ENCODE data around the gene ANK3. TPM values are rescaled to one million over a fixed set of nuclear protein-coding genes. Genes with fewer than 3 reads are reported as not detected.

ANK3 gene
- total RNA-seq, 6 experiments from 2014 or later = 7.8 to 25.7 (median 16.6) TPM

- peak overlapping the region in 1 of 3 donors; percentile 11 for H3K27ac ChIP-seq
Measured at GRCh38 chr10:60236869-60237524, 152.7 kb downstream of the ANK3 start.

GRCh38 chr10:60235001-60235400 lies 154.7 kb downstream of the ANK3 start:
- H3K27ac ChIP-seq = no peak overlapping the region
- ATAC-seq (no peak), DNase-seq (no peak)
- H3K27me3 ChIP-seq = no peaks in the 10 kb centered on the region
- H3K9me3 ChIP-seq = no peaks in the 10 kb centered on the region
- 70% methylated on average over 1 of the region's 1 CpG for WGBS (ENCODE audit: insufficient coverage, low coverage, low lambda C conversion rate, missing lambda C conversion rate)
- H3K36me3 ChIP-seq = no peaks in the 10 kb centered on the region
- H3K4me1 ChIP-seq = no peaks in the 10 kb centered on the region
- no peak overlapping the region for H3K4me3 ChIP-seq
- TF ChIP-seq POLR2A (IDR thresholded peaks at IDR 0.05) (no peak), CTCF (IDR thresholded peaks at IDR 0.05) (no peak)
- intact Hi-C loops (cut with DNase I) = no loop called here

More at GRCh38 chr10:60236869-60237524, 152.7 kb downstream of the ANK3 start:
- H3K36me3 ChIP-seq = no peaks in the 10 kb centered on the region
- ATAC-seq = peak; percentile 61 to 80 (median 68)
- H3K9me3 ChIP-seq = no peaks in the 10 kb centered on the region
- H3K4me3 ChIP-seq = no peak overlapping the region
- 31% methylated on average over 9 of the region's 9 CpGs for WGBS (ENCODE audit: insufficient coverage, low coverage, low lambda C conversion rate, missing lambda C conversion rate)
- intact Hi-C loops (cut with DNase I) = no loop called here
- peak in 2 of 3 donors; percentile 20 to 52 for DNase-seq
- no peaks in the 10 kb centered on the region for H3K27me3 ChIP-seq
- TF ChIP-seq POLR2A (IDR thresholded peaks at IDR 0.05) (no peak), CTCF (IDR thresholded peaks at IDR 0.05) (no peak)
- H3K4me1 ChIP-seq = no peaks in the 10 kb centered on the region

GRCh38 chr10:60234551-60234950 lies 155.1 kb downstream of the ANK3 start:
- intact Hi-C loops (cut with DNase I) = no loop called here
- no peaks in the 10 kb centered on the region for H3K9me3 ChIP-seq
- no peak overlapping the region for H3K27ac ChIP-seq
- TF ChIP-seq POLR2A (IDR thresholded peaks at IDR 0.05) = no peak
- TF ChIP-seq CTCF (IDR thresholded peaks at IDR 0.05) = no peak
- no peaks in the 10 kb centered on the region for H3K4me1 ChIP-seq
- H3K27me3 ChIP-seq = no peaks in the 10 kb centered on the region
- ATAC-seq = no peak
- 48% methylated on average over 4 of the region's 4 CpGs for WGBS (ENCODE audit: insufficient coverage, low coverage, low lambda C conversion rate, missing lambda C conversion rate)
- no peaks in the 10 kb centered on the region for H3K36me3 ChIP-seq
- DNase-seq = no peak
- no peak overlapping the region for H3K4me3 ChIP-seq

- no peak overlapping the region for H3K27ac ChIP-seq
- DNase-seq = no peak
- ATAC-seq = no peak
- no peaks in the 10 kb centered on the region for H3K4me1 ChIP-seq
- no peaks in the 10 kb centered on the region for H3K9me3 ChIP-seq
- no peaks in the 10 kb centered on the region for H3K27me3 ChIP-seq
- TF ChIP-seq POLR2A (IDR thresholded peaks at IDR 0.05) (no peak), CTCF (IDR thresholded peaks at IDR 0.05) (no peak)
- intact Hi-C loops (cut with DNase I) = no loop called here
- no peak overlapping the region for H3K4me3 ChIP-seq
- H3K36me3 ChIP-seq = no peaks in the 10 kb centered on the region
Measured at GRCh38 chr10:60230892-60231291, 158.8 kb downstream of the ANK3 start.
